Measurements from ENCODE around the gene KIZ.

DNA sequence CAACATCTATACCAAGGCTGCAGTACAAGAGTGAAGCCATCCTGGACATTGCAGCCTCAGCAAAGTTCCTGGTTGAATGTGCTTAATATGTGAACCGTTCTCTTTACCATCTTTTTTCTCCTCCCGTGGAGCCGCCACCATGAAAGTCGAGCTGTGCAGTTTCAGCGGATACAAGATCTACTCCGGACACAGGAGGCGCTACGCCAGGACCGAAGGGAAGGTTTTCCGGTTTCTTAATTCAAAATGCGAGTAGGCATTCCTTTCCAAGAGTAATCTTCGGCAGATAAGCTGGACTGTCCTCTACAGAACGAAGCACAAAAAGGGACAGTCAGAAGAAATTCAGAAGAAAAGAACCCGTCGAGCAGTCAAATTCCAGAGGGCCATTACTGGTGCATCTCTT lies 11.3 kb upstream of the KIZ start:
- TF ChIP-seq CTCF (IDR thresholded peaks at IDR 0.05 in 2 of 3, conservative IDR thresholded peaks at IDR 0.05 in 1 of 3; ENCODE audit: borderline replicate concordance in 1 of 3, insufficient read depth in 1 of 3, low read depth in 2 of 3, low read length in 2 of 3) (0 out of 6 replicates have a peak, but pooled peaks of 2 of the 3 experiments have one; percentile 3 to 21), ELF1 (IDR thresholded peaks at IDR 0.05; ENCODE audit: borderline replicate concordance, low read depth) (no peak), POLR2AphosphoS5 (IDR thresholded peaks at IDR 0.05; ENCODE audit: low read depth, low read length) (no peak), ZNF274 (IDR thresholded peaks at IDR 0.05; ENCODE audit: low read depth, low read length) (no peak), SP1 (IDR thresholded peaks at IDR 0.05; ENCODE audit: low read depth) (no peak), EZH2phosphoT487 (IDR thresholded peaks at IDR 0.05; ENCODE audit: borderline replicate concordance) (no peak)
- TF ChIP-seq, protein P1, sequence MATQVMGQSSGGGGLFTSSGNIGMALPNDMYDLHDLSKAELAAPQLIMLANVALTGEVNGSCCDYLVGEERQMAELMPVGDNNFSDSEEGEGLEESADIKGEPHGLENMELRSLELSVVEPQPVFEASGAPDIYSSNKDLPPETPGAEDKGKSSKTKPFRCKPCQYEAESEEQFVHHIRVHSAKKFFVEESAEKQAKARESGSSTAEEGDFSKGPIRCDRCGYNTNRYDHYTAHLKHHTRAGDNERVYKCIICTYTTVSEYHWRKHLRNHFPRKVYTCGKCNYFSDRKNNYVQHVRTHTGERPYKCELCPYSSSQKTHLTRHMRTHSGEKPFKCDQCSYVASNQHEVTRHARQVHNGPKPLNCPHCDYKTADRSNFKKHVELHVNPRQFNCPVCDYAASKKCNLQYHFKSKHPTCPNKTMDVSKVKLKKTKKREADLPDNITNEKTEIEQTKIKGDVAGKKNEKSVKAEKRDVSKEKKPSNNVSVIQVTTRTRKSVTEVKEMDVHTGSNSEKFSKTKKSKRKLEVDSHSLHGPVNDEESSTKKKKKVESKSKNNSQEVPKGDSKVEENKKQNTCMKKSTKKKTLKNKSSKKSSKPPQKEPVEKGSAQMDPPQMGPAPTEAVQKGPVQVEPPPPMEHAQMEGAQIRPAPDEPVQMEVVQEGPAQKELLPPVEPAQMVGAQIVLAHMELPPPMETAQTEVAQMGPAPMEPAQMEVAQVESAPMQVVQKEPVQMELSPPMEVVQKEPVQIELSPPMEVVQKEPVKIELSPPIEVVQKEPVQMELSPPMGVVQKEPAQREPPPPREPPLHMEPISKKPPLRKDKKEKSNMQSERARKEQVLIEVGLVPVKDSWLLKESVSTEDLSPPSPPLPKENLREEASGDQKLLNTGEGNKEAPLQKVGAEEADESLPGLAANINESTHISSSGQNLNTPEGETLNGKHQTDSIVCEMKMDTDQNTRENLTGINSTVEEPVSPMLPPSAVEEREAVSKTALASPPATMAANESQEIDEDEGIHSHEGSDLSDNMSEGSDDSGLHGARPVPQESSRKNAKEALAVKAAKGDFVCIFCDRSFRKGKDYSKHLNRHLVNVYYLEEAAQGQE (IDR thresholded peaks at IDR 0.05; ENCODE audit: low read depth), result no peak
